ENCODE results near the gene NHLRC4.
"Not testable (repeated sequence)": the region's sequence is repeated elsewhere in the genome, so short reads cannot be mapped to it uniquely, and the experiment has no call there.

Gene NHLRC4

GRCh38 chr16:589658-590187 is 22.9 kb downstream of the NHLRC4 start, which contains the start of gene RAB40C:
Gene RAB40C, plus strand, starts transcription at chr16:590066. Its CDS starts 226 bp downstream, at chr16:590292.
- H3K4me3 ChIP-seq (ENCODE audit: low read length): peak within 1 kb of the TSS; percentile 90
- peaks cover 15% of the 10 kb centered on the region for H3K4me1 ChIP-seq (ENCODE audit: control insufficient read depth, insufficient read depth, low read length)
- peak within 1 kb of the TSS; percentile 94 for H3K9ac ChIP-seq (ENCODE audit: low read length)
- H3K27ac ChIP-seq (ENCODE audit: low read depth, low read length): peak within 1 kb of the TSS; percentile 97
- H3K27me3 ChIP-seq (ENCODE audit: control insufficient read depth, insufficient read depth, low read length): peaks cover 4% of the 10 kb centered on the region
- peaks cover 2% of the 10 kb centered on the region for H3K36me3 ChIP-seq (ENCODE audit: control insufficient read depth, insufficient read depth, low read length)

DNA sequence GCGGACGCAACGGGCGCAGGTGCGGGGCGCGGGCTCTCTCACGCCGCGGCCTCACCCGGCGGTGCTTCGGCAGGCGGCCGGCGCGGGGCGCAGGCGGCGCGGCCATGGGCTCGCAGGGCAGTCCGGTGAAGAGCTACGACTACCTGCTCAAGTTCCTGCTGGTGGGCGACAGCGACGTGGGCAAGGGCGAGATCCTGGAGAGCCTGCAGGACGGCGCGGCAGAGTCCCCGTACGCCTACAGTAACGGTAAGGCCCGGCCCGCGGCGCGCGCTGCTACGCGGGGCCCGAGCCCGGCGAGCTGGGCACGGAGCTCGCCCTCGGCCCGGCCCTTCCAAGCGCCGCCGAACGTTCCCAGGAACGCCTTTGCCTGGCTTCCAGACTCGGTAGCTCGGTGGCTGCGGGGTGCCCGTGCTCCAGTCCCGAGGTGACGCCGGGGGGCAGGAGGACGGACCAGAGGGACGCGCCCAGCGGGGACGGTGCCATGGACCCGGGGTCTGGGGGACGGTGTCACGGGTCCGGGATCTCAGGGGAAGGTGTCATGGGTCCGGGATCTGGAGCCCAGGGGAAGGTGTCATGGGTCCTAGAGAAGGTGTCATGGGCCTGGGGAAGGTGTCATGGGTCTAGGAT is 23.5 kb downstream of the NHLRC4 start:
- Histone ChIP-seq H3K27ac (ENCODE audit: low read depth, low read length) (peak overlapping the region; percentile 69), H3K36me3 (ENCODE audit: control insufficient read depth, insufficient read depth, low read length) (peaks cover 2% of the 10 kb centered on the region), H3K27me3 (ENCODE audit: control insufficient read depth, insufficient read depth, low read length) (peaks cover 3% of the 10 kb centered on the region), H3K4me1 (ENCODE audit: control insufficient read depth, insufficient read depth, low read length) (peaks cover 15% of the 10 kb centered on the region), H3K9ac (ENCODE audit: low read length) (peak overlapping the region; percentile 94), H3K4me3 (ENCODE audit: low read length) (peak overlapping the region; percentile 90)

DNA sequence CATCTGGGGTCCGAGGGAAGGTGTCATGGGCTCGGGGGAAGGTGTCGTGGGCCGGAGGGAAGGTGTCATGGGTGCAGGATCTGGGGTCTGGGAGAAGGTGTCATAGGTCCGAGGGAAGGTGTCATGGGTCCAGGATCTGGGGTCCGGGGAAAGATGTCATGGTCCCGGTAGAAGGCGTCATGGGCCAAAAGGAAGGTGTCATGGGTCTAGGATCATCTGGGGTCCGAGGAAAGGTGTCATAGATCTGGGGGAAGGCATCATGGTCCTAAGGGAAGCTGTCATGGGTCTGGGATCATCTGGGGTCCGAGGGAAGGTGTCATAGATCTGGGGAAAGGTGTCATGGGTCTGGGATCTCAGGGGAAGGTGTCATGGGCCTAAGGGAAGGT is 24.0 kb downstream of the NHLRC4 start:
- Histone ChIP-seq H3K27me3 (ENCODE audit: control insufficient read depth, insufficient read depth, low read length) (no peaks in the 10 kb centered on the region), H3K4me1 (ENCODE audit: control insufficient read depth, insufficient read depth, low read length) (peaks cover 15% of the 10 kb centered on the region), H3K36me3 (ENCODE audit: control insufficient read depth, insufficient read depth, low read length) (peaks cover 2% of the 10 kb centered on the region), H3K27ac (ENCODE audit: low read depth, low read length) (peak overlapping the region; percentile 69), H3K9ac (ENCODE audit: low read length) (peak overlapping the region; percentile 94), H3K4me3 (ENCODE audit: low read length) (peak overlapping the region; percentile 90)

- Histone ChIP-seq H3K4me1 (ENCODE audit: control insufficient read depth, insufficient read depth, low read length) (peaks cover 15% of the 10 kb centered on the region), H3K9ac (ENCODE audit: low read length) (peak overlapping the region; percentile 94), H3K27ac (ENCODE audit: low read depth, low read length) (no peak overlapping the region), H3K36me3 (ENCODE audit: control insufficient read depth, insufficient read depth, low read length) (peaks cover 2% of the 10 kb centered on the region), H3K27me3 (ENCODE audit: control insufficient read depth, insufficient read depth, low read length) (no peaks in the 10 kb centered on the region), H3K4me3 (ENCODE audit: low read length) (peak overlapping the region; percentile 90)
Observed at GRCh38 chr16:591231-591630, 24.4 kb downstream of the NHLRC4 start.

GRCh38 chr16:591892-592517 is 25.2 kb downstream of the NHLRC4 start:
- no peak overlapping the region for H3K27ac ChIP-seq (ENCODE audit: low read depth, low read length)
- H3K27me3 ChIP-seq (ENCODE audit: control insufficient read depth, insufficient read depth, low read length): no peaks in the 10 kb centered on the region
- peak overlapping the region; percentile 0 for H3K4me3 ChIP-seq (ENCODE audit: low read length)
- H3K36me3 ChIP-seq (ENCODE audit: control insufficient read depth, insufficient read depth, low read length): peaks cover 8% of the 10 kb centered on the region
- H3K9ac ChIP-seq (ENCODE audit: low read length): peak overlapping the region; percentile 27
- H3K4me1 ChIP-seq (ENCODE audit: control insufficient read depth, insufficient read depth, low read length): peaks cover 15% of the 10 kb centered on the region

DNA sequence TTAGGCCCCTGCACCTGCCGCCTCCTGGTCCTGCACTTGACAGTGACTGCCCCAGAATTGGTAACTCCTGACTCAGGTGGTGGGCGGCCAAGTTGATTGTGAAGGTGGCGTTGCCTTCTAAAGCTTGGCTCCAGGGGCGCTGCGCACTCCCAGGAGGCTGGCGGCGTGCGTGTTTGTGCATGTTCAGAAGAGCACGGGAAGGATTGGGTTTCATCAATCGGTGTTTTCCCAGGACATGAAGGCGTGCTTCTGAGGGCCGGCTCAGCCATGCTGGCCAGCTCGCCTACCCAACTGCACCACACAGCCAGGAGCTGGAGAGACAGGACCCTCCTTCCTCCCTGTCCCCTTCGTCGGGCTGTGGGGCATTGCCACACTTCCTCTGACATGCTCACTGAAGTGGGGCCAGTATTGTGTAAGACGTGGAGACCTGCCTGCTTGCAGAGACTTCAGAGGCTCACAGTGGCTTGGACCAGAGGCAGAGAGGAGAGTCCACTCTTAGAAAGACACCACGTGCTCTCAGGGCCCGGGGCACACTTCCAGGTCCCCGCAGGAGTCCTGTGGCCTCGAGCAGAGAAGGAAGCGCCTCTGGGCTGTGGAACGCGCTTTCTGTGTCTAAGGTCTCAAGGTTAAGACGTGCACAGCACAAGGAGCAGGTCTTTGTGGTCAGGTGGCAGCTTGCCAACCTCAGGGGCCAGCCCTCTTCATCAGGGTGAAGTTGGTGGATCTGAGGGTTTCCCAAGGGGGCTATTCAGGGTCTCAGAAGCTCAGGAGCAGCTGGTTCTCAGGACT is 25.9 kb downstream of the NHLRC4 start:
- Histone ChIP-seq H3K9ac (ENCODE audit: low read length) (peak overlapping the region; percentile 27), H3K27me3 (ENCODE audit: control insufficient read depth, insufficient read depth, low read length) (no peaks in the 10 kb centered on the region), H3K27ac (ENCODE audit: low read depth, low read length) (no peak overlapping the region), H3K4me3 (ENCODE audit: low read length) (peak overlapping the region; percentile 21), H3K4me1 (ENCODE audit: control insufficient read depth, insufficient read depth, low read length) (peaks cover 15% of the 10 kb centered on the region), H3K36me3 (ENCODE audit: control insufficient read depth, insufficient read depth, low read length) (peaks cover 8% of the 10 kb centered on the region)

- no peak overlapping the region for H3K4me3 ChIP-seq (ENCODE audit: low read length)
Observed at GRCh38 chr16:593406-593805, 26.6 kb downstream of the NHLRC4 start.

DNA sequence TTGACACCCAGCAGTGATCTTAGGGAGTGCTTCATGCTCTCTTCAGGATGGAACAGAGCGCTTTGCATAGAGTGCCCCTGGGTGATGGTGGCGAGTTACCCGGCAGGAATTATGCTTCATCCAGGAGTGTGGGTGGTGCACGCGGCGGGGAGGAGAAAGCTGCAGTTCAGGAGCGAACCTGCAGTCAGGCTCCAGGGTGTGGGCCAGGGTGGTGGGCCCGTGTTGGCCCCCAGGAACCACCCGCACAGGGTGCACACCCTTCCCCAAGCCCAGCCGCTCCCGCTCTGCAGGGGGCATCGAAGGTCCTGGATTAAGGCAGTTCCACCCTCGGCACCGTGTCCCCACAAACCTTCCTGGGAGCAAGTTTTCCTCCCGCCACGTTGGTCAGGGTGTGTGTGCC is 27.0 kb downstream of the NHLRC4 start:
- Histone ChIP-seq H3K4me1 (ENCODE audit: control insufficient read depth, insufficient read depth, low read length) (peaks cover 9% of the 10 kb centered on the region), H3K27me3 (ENCODE audit: control insufficient read depth, insufficient read depth, low read length) (no peaks in the 10 kb centered on the region), H3K4me3 (ENCODE audit: low read length) (peak overlapping the region; percentile 2), H3K36me3 (ENCODE audit: control insufficient read depth, insufficient read depth, low read length) (peaks cover 8% of the 10 kb centered on the region), H3K27ac (ENCODE audit: low read depth, low read length) (no peak overlapping the region), H3K9ac (ENCODE audit: low read length) (no peak overlapping the region)

More at GRCh38 chr16:593406-593805, 26.6 kb downstream of the NHLRC4 start:
- H3K4me1 ChIP-seq (ENCODE audit: control insufficient read depth, insufficient read depth, low read length): peaks cover 10% of the 10 kb centered on the region
- H3K27me3 ChIP-seq (ENCODE audit: control insufficient read depth, insufficient read depth, low read length): no peaks in the 10 kb centered on the region
- no peak overlapping the region for H3K9ac ChIP-seq (ENCODE audit: low read length)
- H3K36me3 ChIP-seq (ENCODE audit: control insufficient read depth, insufficient read depth, low read length): peaks cover 8% of the 10 kb centered on the region
- no peak overlapping the region for H3K27ac ChIP-seq (ENCODE audit: low read depth, low read length)

DNA sequence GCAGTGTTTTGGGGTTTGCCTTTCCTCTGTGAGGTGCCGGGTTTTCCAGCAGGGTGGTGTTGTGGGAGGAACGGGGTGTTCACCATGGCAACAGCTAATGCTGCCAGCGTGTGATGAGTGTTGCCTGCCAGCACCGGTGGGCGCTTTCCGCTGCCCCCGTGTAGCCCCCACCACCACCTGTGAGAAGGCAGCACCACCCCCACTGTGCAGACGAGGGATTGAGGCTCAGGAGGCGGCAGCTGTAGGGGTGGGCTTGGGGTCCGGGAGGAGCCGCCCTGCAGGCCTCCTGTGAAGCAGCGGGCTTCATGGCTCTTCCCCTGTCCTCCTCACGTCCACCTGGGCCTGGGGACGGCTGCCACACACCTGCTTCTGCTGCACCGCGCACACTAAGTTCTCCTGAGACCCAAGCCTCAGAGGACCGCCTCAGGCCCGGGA is 28.3 kb downstream of the NHLRC4 start:
- Histone ChIP-seq H3K4me3 (ENCODE audit: low read length) (no peak overlapping the region), H3K36me3 (ENCODE audit: control insufficient read depth, insufficient read depth, low read length) (peaks cover 15% of the 10 kb centered on the region), H3K4me1 (ENCODE audit: control insufficient read depth, insufficient read depth, low read length) (peaks cover 9% of the 10 kb centered on the region), H3K27ac (ENCODE audit: low read depth, low read length) (no peak overlapping the region), H3K27me3 (ENCODE audit: control insufficient read depth, insufficient read depth, low read length) (no peaks in the 10 kb centered on the region), H3K9ac (ENCODE audit: low read length) (no peak overlapping the region)

- Histone ChIP-seq H3K27me3 (ENCODE audit: control insufficient read depth, insufficient read depth, low read length) (no peaks in the 10 kb centered on the region), H3K36me3 (ENCODE audit: control insufficient read depth, insufficient read depth, low read length) (peaks cover 15% of the 10 kb centered on the region), H3K9ac (ENCODE audit: low read length) (no peak overlapping the region), H3K4me1 (ENCODE audit: control insufficient read depth, insufficient read depth, low read length) (peaks cover 2% of the 10 kb centered on the region), H3K27ac (ENCODE audit: low read depth, low read length) (no peak overlapping the region), H3K4me3 (ENCODE audit: low read length) (no peak overlapping the region)
Observed at GRCh38 chr16:595942-596735, 29.3 kb downstream of the NHLRC4 start.

DNA sequence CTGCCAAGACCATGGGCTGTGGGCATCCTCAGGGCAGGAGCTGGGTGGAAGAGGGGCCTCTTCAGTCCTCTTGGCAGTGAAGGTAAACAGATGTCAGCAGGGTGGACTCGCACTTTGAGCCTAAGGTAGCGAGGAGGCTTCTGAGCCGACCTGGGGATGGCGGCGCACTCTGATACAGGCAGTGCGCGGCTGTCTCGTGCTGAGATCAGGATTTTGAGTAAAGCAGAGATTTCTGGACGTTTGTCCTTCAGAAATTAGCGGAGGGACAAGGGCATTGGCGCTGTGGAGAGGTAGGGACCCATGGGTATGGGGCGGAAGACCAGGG is 29.9 kb downstream of the NHLRC4 start:
- no peak overlapping the region for H3K9ac ChIP-seq (ENCODE audit: low read length)
- H3K4me1 ChIP-seq (ENCODE audit: control insufficient read depth, insufficient read depth, low read length): no peaks in the 10 kb centered on the region
- no peak overlapping the region for H3K4me3 ChIP-seq (ENCODE audit: low read length)
- H3K27me3 ChIP-seq (ENCODE audit: control insufficient read depth, insufficient read depth, low read length): no peaks in the 10 kb centered on the region
- no peak overlapping the region for H3K27ac ChIP-seq (ENCODE audit: low read depth, low read length)
- peaks cover 15% of the 10 kb centered on the region for H3K36me3 ChIP-seq (ENCODE audit: control insufficient read depth, insufficient read depth, low read length)

DNA sequence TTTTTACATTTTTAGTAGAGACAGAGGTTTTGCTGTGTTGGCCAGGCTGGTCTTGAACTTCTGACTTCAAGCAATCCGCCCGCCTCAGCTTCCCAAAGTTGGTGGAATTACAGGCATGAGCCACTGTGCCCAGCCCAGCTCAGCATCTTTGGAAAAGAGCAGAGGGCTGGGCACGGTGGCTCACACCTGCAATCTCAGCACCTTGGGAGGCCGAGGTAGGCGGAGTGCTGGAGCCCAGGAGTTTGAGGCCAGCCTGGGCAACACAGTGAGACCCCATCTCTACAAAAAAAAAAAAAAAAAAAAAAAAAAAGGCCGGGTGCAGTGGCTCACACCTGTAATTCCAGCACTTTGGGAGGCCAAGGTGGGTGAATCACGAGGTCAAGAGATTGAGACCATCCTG is 30.9 kb downstream of the NHLRC4 start:
- H3K4me1 ChIP-seq (ENCODE audit: control insufficient read depth, insufficient read depth, low read length); H3K27me3 ChIP-seq (ENCODE audit: control insufficient read depth, insufficient read depth, low read length); H3K27ac ChIP-seq (ENCODE audit: low read depth, low read length); H3K9ac ChIP-seq (ENCODE audit: low read length); H3K4me3 ChIP-seq (ENCODE audit: low read length): not testable (repeated sequence)
- peaks cover 15% of the 10 kb centered on the region for H3K36me3 ChIP-seq (ENCODE audit: control insufficient read depth, insufficient read depth, low read length)
